Prostate gland (tissue), 2 donors: ENCODE results near the gene TMEM123. TPM values are rescaled to one million over a fixed set of nuclear protein-coding genes. Genes with fewer than 3 reads are reported as not detected.
"Not testable (repeated sequence)": the region's sequence is repeated elsewhere in the genome, so short reads cannot be mapped to it uniquely, and the experiment has no call there.

Source experiments
- DNase-seq: peaks from one replicate; pipeline ENCODE4 v3.0.0-alpha.2; 2019; ENCODE audit warnings: low spot score
- H3K27ac ChIP-seq, 2 donors: fragments of 200-600 bp; sonication (generic); 2 replicates each; pipeline ENCODE4 v1.5.1; 2017 to 2019
- H3K27me3 ChIP-seq: fragments of 200-600 bp; sonication (generic); replicated peaks from 2 replicates; pipeline ENCODE4 v1.5.1; 2019; ENCODE audit not compliant: insufficient read depth
- H3K36me3 ChIP-seq, 2 donors: fragments of 200-600 bp; sonication (generic); 1 replicate in 1 of 2; 2 replicates in 1 of 2; pipeline versions ENCODE4 v1.5.1 to v1.8.1; 2017 to 2019
- H3K4me1 ChIP-seq: fragments of 200-600 bp; sonication (generic); replicated peaks from 2 replicates; pipeline ENCODE4 v1.5.1; 2019
- H3K4me3 ChIP-seq, 2 donors: fragments of 200-600 bp; sonication (generic); 2 replicates each; pipeline ENCODE4 v1.5.1; 2017 to 2019
- H3K9me3 ChIP-seq: fragments of 200-600 bp; sonication (generic); 2 replicates; pipeline ENCODE4 v1.5.1; 2017
- POLR2A ChIP-seq: fragments of 450-650 bp; IDR thresholded peaks from one replicate; pipeline ENCODE4 v1.6.1; 2016; ENCODE audit warnings: antibody characterized with exemption, mild to moderate bottlenecking
- POLR2AphosphoS5 ChIP-seq: sonication (generic); formaldehyde crosslinking; IDR thresholded peaks from one replicate; pipeline ENCODE4 v1.6.1; 2017; ENCODE audit warnings: antibody characterized with exemption
- WGBS: methylation state at CpG from one replicate; pipeline ENCODE4 v1.1.5; 2018; 5-methylcytosine and 5-hydroxymethylcytosine counted together
- intact Hi-C: fragments of 100-400 bp; cut with DNase I; formaldehyde crosslinking; loops from one replicate; pipeline ENCODE4 v1.14.2; 2022
- total RNA-seq, 2 donors: library from RNA; depleted of rRNA; stranded (reverse); fragments of >200 nt; gene quantifications; one replicate each; pipeline ENCODE4 v1.1.0, GENCODE V29; 2016
- TF ChIP-seq, protein P1 (sequence below), 4 experiments: fragments of 200-600 bp in 2 of 4; fragments of 450-650 bp in 2 of 4; sonication (generic) in 2 of 4; IDR thresholded peaks; 1 replicate in 3 of 4; 2 replicates in 1 of 4; pipeline ENCODE4 v1.5.1; 2016 to 2019; ENCODE audit warnings: antibody characterized with exemption in 4 of 4, mild to moderate bottlenecking in 2 of 4, moderate library complexity in 2 of 4

Gene TMEM123
- total RNA-seq, 2 donors from 2014 or later = 205 to 227 TPM

DNA sequence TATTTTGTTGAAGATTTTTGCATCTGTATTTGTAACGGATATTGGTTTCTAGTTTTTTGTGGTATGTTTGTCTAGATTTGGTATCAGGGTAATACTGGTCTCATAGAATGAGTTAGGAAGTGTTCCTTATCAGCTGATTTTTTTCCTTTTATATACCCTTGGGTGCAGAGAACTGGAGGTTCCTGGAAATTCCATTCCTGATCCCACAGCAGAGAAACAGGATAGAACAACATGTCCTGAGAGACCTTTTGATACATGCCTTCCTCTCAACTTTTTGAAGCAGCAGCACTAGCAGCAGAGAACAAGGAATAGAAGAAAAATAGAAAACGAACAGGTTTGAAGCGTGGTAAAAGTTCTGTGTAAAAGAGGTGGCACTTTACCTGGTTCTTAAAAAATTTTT lies 68.7 kb downstream of the TMEM123 start:
- Histone ChIP-seq H3K27ac (no peak overlapping the region), H3K9me3 (no peaks in the 10 kb centered on the region), H3K27me3 (no peaks in the 10 kb centered on the region), H3K4me3 (no peak overlapping the region), H3K4me1 (no peaks in the 10 kb centered on the region), H3K36me3 (no peaks in the 10 kb centered on the region)
- no peak for DNase-seq
- intact Hi-C loops = no loop called here
- 77% methylated on average over 3 of the region's 3 CpGs for WGBS
- TF ChIP-seq, protein P1, sequence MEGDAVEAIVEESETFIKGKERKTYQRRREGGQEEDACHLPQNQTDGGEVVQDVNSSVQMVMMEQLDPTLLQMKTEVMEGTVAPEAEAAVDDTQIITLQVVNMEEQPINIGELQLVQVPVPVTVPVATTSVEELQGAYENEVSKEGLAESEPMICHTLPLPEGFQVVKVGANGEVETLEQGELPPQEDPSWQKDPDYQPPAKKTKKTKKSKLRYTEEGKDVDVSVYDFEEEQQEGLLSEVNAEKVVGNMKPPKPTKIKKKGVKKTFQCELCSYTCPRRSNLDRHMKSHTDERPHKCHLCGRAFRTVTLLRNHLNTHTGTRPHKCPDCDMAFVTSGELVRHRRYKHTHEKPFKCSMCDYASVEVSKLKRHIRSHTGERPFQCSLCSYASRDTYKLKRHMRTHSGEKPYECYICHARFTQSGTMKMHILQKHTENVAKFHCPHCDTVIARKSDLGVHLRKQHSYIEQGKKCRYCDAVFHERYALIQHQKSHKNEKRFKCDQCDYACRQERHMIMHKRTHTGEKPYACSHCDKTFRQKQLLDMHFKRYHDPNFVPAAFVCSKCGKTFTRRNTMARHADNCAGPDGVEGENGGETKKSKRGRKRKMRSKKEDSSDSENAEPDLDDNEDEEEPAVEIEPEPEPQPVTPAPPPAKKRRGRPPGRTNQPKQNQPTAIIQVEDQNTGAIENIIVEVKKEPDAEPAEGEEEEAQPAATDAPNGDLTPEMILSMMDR (IDR thresholded peaks at IDR 0.05) = no peak

DNA sequence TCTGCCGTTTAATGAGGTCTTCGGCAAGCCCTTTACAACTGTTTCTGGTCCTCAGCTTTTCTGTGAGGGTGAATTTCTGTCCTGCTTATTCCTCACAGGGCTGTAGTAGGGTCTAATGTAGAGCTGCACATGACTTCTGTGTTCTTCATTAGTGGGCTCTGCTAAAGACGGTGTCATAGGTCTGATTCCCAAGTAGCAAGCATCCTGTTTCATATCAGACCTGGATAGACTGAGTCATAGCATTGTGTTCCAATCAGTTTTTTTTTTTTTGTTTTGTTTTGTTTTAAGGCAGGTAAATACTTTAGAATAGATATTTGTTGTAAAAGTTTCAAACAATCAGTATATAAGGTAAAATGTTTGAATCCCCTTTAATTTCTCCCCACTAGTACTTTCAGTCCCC lies 70.2 kb downstream of the TMEM123 start:
- intact Hi-C loops = no loop called here
- no peaks in the 10 kb centered on the region for H3K36me3 ChIP-seq
- WGBS = 90% methylated on average over 3 of the region's 3 CpGs

DNA sequence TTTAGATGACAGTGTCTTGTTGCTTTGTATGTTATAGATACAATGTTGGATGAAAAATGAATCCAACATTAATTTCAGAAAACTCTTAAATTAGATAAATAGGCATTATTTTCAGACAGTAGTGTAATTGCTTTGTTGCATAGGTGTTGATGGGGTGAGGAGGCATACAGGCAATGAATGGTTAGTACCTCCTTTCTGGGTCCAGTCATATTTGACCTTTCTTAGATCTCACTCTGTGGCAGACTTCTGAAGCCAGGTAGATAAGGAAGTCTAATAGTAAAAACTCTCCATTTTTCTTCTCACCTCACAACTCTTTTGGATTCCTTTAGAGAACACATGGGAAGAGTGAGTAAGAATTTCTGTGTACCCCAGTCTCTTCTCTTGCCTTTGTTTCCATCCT lies 73.7 kb downstream of the TMEM123 start:
- intact Hi-C loops = no loop called here

More for the DNA sequence above, 70.2 kb downstream of the TMEM123 start:
- Histone ChIP-seq H3K4me3 (no peak overlapping the region), H3K27ac (no peak overlapping the region), H3K4me1 (no peaks in the 10 kb centered on the region), H3K9me3 (no peaks in the 10 kb centered on the region), H3K27me3 (no peaks in the 10 kb centered on the region)
- TF ChIP-seq POLR2A = no peak
- no peak for TF ChIP-seq POLR2AphosphoS5
- TF ChIP-seq, protein P1 (IDR thresholded peaks at IDR 0.05) = no peak
- no peak for DNase-seq

DNA sequence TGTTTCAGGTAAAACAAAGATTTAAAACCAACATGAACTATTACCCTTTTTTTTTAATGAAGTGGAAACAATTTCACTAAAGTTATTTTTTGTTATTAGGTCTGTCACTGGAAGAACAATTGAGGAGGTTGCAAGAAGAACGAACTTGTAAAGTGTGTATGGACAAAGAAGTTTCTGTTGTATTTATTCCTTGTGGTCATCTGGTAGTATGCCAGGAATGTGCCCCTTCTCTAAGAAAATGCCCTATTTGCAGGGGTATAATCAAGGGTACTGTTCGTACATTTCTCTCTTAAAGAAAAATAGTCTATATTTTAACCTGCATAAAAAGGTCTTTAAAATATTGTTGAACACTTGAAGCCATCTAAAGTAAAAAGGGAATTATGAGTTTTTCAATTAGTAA lies 74.7 kb downstream of the TMEM123 start:
- Histone ChIP-seq H3K27ac (no peak overlapping the region), H3K36me3 (no peaks in the 10 kb centered on the region), H3K27me3 (no peaks in the 10 kb centered on the region), H3K4me1 (no peaks in the 10 kb centered on the region), H3K9me3 (no peaks in the 10 kb centered on the region), H3K4me3 (no peak overlapping the region)
- no peak for TF ChIP-seq POLR2AphosphoS5
- TF ChIP-seq, protein P1 (IDR thresholded peaks at IDR 0.05) = no peak
- no peak for TF ChIP-seq POLR2A
- no peak for DNase-seq
- WGBS = 65% methylated on average over 2 of the region's 2 CpGs
- intact Hi-C loops = no loop called here

More for the DNA sequence above, 73.7 kb downstream of the TMEM123 start:
- Histone ChIP-seq H3K4me3 (no peak overlapping the region), H3K9me3 (no peaks in the 10 kb centered on the region), H3K4me1 (no peaks in the 10 kb centered on the region), H3K27me3 (no peaks in the 10 kb centered on the region), H3K27ac (no peak overlapping the region), H3K36me3 (no peaks in the 10 kb centered on the region)
- TF ChIP-seq, protein P1 (IDR thresholded peaks at IDR 0.05) = no peak
- TF ChIP-seq POLR2A (no peak), POLR2AphosphoS5 (no peak)
- no peak for DNase-seq

DNA sequence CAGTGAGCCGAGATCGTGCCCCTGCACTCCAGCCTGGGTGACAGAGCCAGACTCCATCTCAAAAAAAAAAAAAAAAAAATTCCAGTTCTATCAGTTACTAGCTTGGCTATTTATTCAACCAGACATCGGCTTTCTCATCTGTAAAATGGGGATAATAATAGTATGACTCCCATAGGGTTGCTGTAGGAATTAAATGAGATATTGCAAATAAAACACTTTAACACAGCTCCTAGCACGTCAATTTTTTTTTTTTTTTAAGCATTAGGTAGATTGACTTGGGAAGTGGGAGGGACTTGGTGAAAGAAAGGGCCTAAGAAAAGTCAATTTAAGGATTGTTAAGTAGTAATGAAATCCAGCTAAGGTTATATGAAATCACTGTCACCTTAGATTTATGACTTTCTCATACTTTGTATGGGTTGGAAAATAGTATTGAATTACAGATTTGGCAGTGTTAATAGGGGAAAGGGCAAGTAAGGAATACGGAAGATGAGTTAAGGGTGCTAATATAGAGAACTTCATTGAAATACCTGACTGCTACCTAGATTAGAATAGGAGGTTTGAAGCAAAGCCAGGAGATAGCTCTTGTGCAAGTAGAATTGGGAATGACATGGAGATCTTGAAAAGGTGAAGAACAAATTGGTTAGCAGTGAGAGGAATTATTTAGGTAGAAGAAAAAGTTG lies 76.7 kb downstream of the TMEM123 start:
- Histone ChIP-seq H3K27me3 (no peaks in the 10 kb centered on the region), H3K36me3 (no peaks in the 10 kb centered on the region), H3K4me3 (no peak overlapping the region), H3K27ac (no peak overlapping the region), H3K9me3 (no peaks in the 10 kb centered on the region), H3K4me1 (no peaks in the 10 kb centered on the region)
- WGBS = 72% methylated on average over 5 of the region's 5 CpGs
- intact Hi-C loops = no loop called here
- DNase-seq = no peak
- TF ChIP-seq, protein P1 (IDR thresholded peaks at IDR 0.05) = no peak
- TF ChIP-seq POLR2AphosphoS5 = no peak
- TF ChIP-seq POLR2A = no peak

DNA sequence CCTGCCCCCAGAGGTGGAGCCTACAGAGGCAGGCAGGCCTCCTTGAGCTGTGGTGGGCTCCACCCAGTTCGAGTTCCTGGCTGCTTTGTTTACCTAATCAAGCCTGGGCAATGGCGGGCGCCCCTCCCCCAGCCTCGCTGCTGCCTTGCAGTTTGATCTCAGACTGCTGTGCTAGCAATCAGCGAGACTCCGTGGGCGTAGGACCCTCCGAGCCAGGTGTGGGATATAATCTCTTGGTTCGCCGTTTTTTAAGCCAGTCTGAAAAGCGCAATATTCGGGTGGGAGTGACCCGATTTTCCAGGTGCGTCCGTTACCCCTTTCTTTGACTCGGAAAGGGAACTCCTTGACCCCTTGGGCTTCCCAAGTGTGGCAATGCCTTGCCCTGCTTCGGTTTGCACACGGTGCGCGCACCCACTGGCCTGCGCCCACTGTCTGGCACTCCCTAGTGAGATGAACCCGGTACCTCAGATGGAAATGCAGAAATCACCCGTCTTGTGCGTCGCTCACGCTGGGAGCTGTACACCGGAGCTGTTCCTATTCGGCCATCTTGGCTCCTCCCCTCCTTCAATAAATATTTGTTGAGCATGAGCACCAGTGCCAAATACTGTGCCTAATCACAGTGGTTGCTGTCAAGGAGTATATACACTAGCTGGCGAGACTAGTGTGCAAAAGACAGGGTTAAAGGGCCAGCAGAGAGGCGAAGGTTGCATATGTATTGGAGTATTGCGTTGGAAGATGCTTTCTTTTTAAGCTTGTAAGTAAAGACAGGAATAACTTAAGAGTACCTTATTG lies 77.7 kb downstream of the TMEM123 start:
- H3K4me3 ChIP-seq, H3K36me3 ChIP-seq, intact Hi-C loops, H3K4me1 ChIP-seq, DNase-seq, H3K9me3 ChIP-seq, H3K27ac ChIP-seq, H3K27me3 ChIP-seq: not testable (repeated sequence)
- WGBS = 87% methylated on average over 27 of the region's 31 CpGs
